ENCODE measurements around the gene PNCK. TPM values are rescaled to one million over a fixed set of nuclear protein-coding genes. Genes with fewer than 3 reads are reported as not detected.
"Not testable (repeated sequence)": the region's sequence is repeated elsewhere in the genome, so short reads cannot be mapped to it uniquely, and the experiment has no call there.

PNCK gene
- total and polyA plus RNA-seq, 8 donors: 0.28 to 0.99 (median 0.49) TPM; not detected in 3

GRCh38 chrX:153707406-153707805 lies 33.8 kb upstream of the PNCK start:
- FAIRE-seq (no peak), DNase-seq (peak in 1 of 6 donors; percentile 26), ATAC-seq (no peak)
- intact Hi-C loops (cut with DNase I): no loop called here
- no peak overlapping the region for H3K4me3 ChIP-seq
- H3K27ac ChIP-seq: no peak overlapping the region
- H3K4me1 ChIP-seq: peaks cover 0 to 4% (median 0%) of the 10 kb centered on the region in 3 donors
- peaks cover 0 to 4% (median 0%) of the 10 kb centered on the region in 3 donors for H3K36me3 ChIP-seq
- H3K9me3 ChIP-seq: no peaks in the 10 kb centered on the region
- 92 to 93% methylated on average over 6 of the region's 6 CpGs for WGBS, 2 donors
- no peaks in the 10 kb centered on the region for H3K27me3 ChIP-seq
- no peak for TF ChIP-seq CTCF (IDR thresholded peaks at IDR 0.05)

GRCh38 chrX:153706799-153707198 lies 33.2 kb upstream of the PNCK start:
- H3K9me3 ChIP-seq: no peaks in the 10 kb centered on the region

GRCh38 chrX:153705403-153706060 lies 31.9 kb upstream of the PNCK start:
- H3K9me3 ChIP-seq; FAIRE-seq; H3K27ac ChIP-seq; H3K36me3 ChIP-seq; H3K27me3 ChIP-seq; H3K4me3 ChIP-seq; H3K4me1 ChIP-seq; ATAC-seq; intact Hi-C loops (cut with DNase I): not testable (repeated sequence)
- 82 to 83% methylated on average over 18 of the region's 18 CpGs for WGBS, 2 donors
- peak in 1 of 6 donors; percentile 65 for DNase-seq

More at GRCh38 chrX:153706799-153707198, 33.2 kb upstream of the PNCK start:
- ATAC-seq (no peak), FAIRE-seq (no peak), DNase-seq (peak in 1 of 6 donors; percentile 36)
- H3K36me3 ChIP-seq: peaks cover 0 to 4% (median 0%) of the 10 kb centered on the region in 3 donors
- no peak for TF ChIP-seq CTCF (IDR thresholded peaks at IDR 0.05)
- no peak overlapping the region for H3K4me3 ChIP-seq
- WGBS, 2 donors: 69 to 82% methylated on average over 9 of the region's 9 CpGs
- intact Hi-C loops (cut with DNase I): no loop called here
- H3K27ac ChIP-seq: no peak overlapping the region
- H3K27me3 ChIP-seq: no peaks in the 10 kb centered on the region
- H3K4me1 ChIP-seq: peaks cover 0 to 4% (median 0%) of the 10 kb centered on the region in 3 donors

- H3K27ac ChIP-seq; H3K27me3 ChIP-seq; H3K4me3 ChIP-seq; DNase-seq; H3K9me3 ChIP-seq; H3K36me3 ChIP-seq; ATAC-seq; FAIRE-seq; intact Hi-C loops (cut with DNase I); H3K4me1 ChIP-seq: not testable (repeated sequence)
- WGBS, 2 donors: 60 to 85% methylated on average over 11 of the region's 12 CpGs
Observed at GRCh38 chrX:153704631-153705402, 31.2 kb upstream of the PNCK start.

- H3K9me3 ChIP-seq: no peaks in the 10 kb centered on the region
- WGBS, 2 donors: 73 to 82% methylated on average over 18 of the region's 18 CpGs
Observed at GRCh38 chrX:153704021-153704526, 30.5 kb upstream of the PNCK start.

More at GRCh38 chrX:153704021-153704526, 30.5 kb upstream of the PNCK start:
- H3K4me1 ChIP-seq: peaks cover 0 to 4% (median 0%) of the 10 kb centered on the region in 3 donors
- H3K36me3 ChIP-seq: peaks cover 0 to 4% (median 0%) of the 10 kb centered on the region in 3 donors
- intact Hi-C loops (cut with DNase I): no loop called here
- no peak for ATAC-seq
- peak in 3 of 6 donors; percentile 7 to 58 (median 53) for DNase-seq
- no peak for TF ChIP-seq CTCF (IDR thresholded peaks at IDR 0.05)
- FAIRE-seq: no peak
- H3K27ac ChIP-seq: no peak overlapping the region
- no peak overlapping the region for H3K4me3 ChIP-seq
- H3K27me3 ChIP-seq: no peaks in the 10 kb centered on the region

Data from pancreas (tissue), 10 donors.